Measurements from ENCODE around the gene GALNT7. TPM values are rescaled to one million over a fixed set of nuclear protein-coding genes. Genes with fewer than 3 reads are reported as not detected.
A peak's percentile ranks its signal among the peaks of the same experiment; 100 is the strongest.

GALNT7 gene
- total and polyA plus RNA-seq, 10 of the 15 experiments (the other 5 are each of a cell fraction or from before 2014, with no cell fraction given): 14.2 to 33.2 (median 28.9) TPM

GRCh38 chr4:173360587-173361221 lies 192.1 kb downstream of the GALNT7 start (continued):
- TF ChIP-seq, protein P1, sequence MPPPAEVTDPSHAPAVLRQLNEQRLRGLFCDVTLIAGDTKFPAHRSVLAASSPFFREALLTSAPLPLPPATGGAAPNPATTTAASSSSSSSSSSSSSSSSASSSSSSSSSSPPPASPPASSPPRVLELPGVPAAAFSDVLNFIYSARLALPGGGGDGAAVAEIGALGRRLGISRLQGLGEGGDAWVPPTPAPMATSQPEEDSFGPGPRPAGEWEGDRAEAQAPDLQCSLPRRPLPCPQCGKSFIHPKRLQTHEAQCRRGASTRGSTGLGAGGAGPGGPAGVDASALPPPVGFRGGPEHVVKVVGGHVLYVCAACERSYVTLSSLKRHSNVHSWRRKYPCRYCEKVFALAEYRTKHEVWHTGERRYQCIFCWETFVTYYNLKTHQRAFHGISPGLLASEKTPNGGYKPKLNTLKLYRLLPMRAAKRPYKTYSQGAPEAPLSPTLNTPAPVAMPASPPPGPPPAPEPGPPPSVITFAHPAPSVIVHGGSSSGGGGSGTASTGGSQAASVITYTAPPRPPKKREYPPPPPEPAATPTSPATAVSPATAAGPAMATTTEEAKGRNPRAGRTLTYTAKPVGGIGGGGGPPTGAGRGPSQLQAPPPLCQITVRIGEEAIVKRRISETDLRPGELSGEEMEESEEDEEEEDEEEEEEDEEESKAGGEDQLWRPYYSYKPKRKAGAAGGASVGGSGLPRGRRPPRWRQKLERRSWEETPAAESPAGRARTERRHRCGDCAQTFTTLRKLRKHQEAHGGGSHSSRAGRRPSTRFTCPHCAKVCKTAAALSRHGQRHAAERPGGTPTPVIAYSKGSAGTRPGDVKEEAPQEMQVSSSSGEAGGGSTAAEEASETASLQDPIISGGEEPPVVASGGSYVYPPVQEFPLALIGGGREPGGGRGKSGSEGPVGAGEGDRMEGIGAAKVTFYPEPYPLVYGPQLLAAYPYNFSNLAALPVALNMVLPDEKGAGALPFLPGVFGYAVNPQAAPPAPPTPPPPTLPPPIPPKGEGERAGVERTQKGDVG (CRISPR knock-in tag; IDR thresholded peaks at IDR 0.05): no peak
- TF ChIP-seq RELA (IDR thresholded peaks at IDR 0.05; ENCODE audit: borderline replicate concordance, partially characterized antibody) (no peak), TCF3 (IDR thresholded peaks at IDR 0.05; ENCODE audit: borderline replicate concordance, insufficient read depth, low read depth, low read length) (no peak), ZNF687 (IDR thresholded peaks at IDR 0.05) (no peak), CTCF (IDR thresholded peaks at IDR 0.05 in 2 of 3, conservative IDR thresholded peaks at IDR 0.05 in 1 of 3; ENCODE audit: control insufficient read depth in 2 of 3, extremely low read depth in 1 of 3, insufficient read depth in 1 of 3, low read depth in 3 of 3, low read length in 3 of 3) (peak in 2 of 3 experiments; percentile 15 to 24; a peak in 1 of 6 replicates)

Measured in GM12878 (cell line).